ENCODE results near the gene PRPF4. TPM values are rescaled to one million over a fixed set of nuclear protein-coding genes. Genes with fewer than 3 reads are reported as not detected.

PRPF4 gene
- total RNA-seq, 1 donor from 2014 or later, result 11.7 TPM

Other genes starting within 250 kb of the PRPF4 start
- gene ZFP37, start 218.9 kb upstream of the PRPF4 start, total RNA-seq, result 0.82 TPM
- gene SLC31A2, start 124.7 kb upstream of the PRPF4 start, total RNA-seq, result 13.9 TPM
- 21.4 TPM for gene FKBP15, start 54.4 kb upstream of the PRPF4 start, total RNA-seq
- gene SLC31A1, start 54.1 kb upstream of the PRPF4 start, total RNA-seq, result 11.4 TPM
- gene CDC26, start 86 bp upstream of the PRPF4 start, total RNA-seq, result 34.9 TPM
- not detected for gene RNF183, start 27.7 kb downstream of the PRPF4 start, total RNA-seq
- gene WDR31, start 64.6 kb downstream of the PRPF4 start, total RNA-seq, result 12.9 TPM
- 0.37 TPM for gene BSPRY, start 73.9 kb downstream of the PRPF4 start, total RNA-seq
- gene HDHD3, start 101.3 kb downstream of the PRPF4 start, total RNA-seq, result 9.9 TPM
- gene ALAD, start 125.6 kb downstream of the PRPF4 start, total RNA-seq, result 117 TPM
- gene POLE3, start 135.0 kb downstream of the PRPF4 start, total RNA-seq, result 25.1 TPM
- 0.12 TPM for gene C9orf43, start 135.1 kb downstream of the PRPF4 start, total RNA-seq
- 115 TPM for gene RGS3, start 188.1 kb downstream of the PRPF4 start, total RNA-seq